GM18909 (cell line): ENCODE measurements around the gene CALY.

Experiments
- ATAC-seq: cut with Tn5 transposase; IDR thresholded peaks from one replicate; pipeline ENCODE4 v1.9.1; 2021; ENCODE audit warnings: mild to moderate bottlenecking; ENCODE audit not compliant: unreplicated experiment, poor library complexity

The CALY gene

GRCh38 chr10:133276435-133277201 is 60.1 kb downstream of the CALY start, which contains the start of gene ADAM8:
TSS of gene ADAM8 (minus strand) at chr10:133276868. CDS start at chr10:133276817, 51 bp downstream.
- ATAC-seq: peak; percentile 44

GRCh38 chr10:133276100-133276434 is 60.6 kb downstream of the CALY start:
- no peak for ATAC-seq

GRCh38 chr10:133275684-133276092 is 61.0 kb downstream of the CALY start:
- ATAC-seq: peak; percentile 31

GRCh38 chr10:133274751-133275683 is 61.7 kb downstream of the CALY start:
- ATAC-seq: peak; percentile 53
